ENCODE measurements around the gene SMC1B.
A peak's percentile ranks its signal among the peaks of the same experiment; 100 is the strongest.
"Not testable (repeated sequence)": the region's sequence is repeated elsewhere in the genome, so short reads cannot be mapped to it uniquely, and the experiment has no call there.

SMC1B gene

DNA sequence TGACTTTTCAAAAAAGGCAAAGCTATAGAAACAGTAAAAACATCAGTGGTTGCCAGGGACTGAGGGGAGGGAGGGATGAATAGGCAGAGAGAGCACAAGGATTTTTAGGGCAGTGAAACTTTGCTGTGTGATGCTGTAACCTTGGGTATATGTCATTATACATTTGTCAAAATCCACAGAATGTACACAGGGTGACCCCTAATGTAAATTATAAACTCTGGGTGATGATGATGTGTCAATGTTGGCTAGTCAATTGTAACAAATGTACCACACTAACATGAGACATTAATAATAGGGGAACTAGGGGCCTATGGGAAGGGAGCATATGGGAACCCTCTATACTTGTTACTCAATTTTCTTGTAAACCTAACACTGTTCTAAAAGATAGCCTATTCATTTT, 24.9 kb upstream of the SMC1B start:
- Histone ChIP-seq H3K79me2 (no peaks in the 10 kb centered on the region), H3K4me1 (peaks cover 3% of the 10 kb centered on the region), H3K36me3 (ENCODE audit: control insufficient read depth, insufficient read depth, low read length) (no peaks in the 10 kb centered on the region), H3K4me2 (ENCODE audit: low read length) (no peak overlapping the region), H3K4me3 (ENCODE audit: low read depth, low read length) (no peak overlapping the region), H3K27me3 (ENCODE audit: control insufficient read depth, insufficient read depth, low read length) (no peaks in the 10 kb centered on the region), H3K9me3 (ENCODE audit: control insufficient read depth, low read length) (no peaks in the 10 kb centered on the region), H3K9ac (no peak overlapping the region), H3K27ac (no peak overlapping the region), H2AFZ (no peak overlapping the region)
- TF ChIP-seq, protein P1, sequence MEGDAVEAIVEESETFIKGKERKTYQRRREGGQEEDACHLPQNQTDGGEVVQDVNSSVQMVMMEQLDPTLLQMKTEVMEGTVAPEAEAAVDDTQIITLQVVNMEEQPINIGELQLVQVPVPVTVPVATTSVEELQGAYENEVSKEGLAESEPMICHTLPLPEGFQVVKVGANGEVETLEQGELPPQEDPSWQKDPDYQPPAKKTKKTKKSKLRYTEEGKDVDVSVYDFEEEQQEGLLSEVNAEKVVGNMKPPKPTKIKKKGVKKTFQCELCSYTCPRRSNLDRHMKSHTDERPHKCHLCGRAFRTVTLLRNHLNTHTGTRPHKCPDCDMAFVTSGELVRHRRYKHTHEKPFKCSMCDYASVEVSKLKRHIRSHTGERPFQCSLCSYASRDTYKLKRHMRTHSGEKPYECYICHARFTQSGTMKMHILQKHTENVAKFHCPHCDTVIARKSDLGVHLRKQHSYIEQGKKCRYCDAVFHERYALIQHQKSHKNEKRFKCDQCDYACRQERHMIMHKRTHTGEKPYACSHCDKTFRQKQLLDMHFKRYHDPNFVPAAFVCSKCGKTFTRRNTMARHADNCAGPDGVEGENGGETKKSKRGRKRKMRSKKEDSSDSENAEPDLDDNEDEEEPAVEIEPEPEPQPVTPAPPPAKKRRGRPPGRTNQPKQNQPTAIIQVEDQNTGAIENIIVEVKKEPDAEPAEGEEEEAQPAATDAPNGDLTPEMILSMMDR (IDR thresholded peaks at IDR 0.05): no peak

DNA sequence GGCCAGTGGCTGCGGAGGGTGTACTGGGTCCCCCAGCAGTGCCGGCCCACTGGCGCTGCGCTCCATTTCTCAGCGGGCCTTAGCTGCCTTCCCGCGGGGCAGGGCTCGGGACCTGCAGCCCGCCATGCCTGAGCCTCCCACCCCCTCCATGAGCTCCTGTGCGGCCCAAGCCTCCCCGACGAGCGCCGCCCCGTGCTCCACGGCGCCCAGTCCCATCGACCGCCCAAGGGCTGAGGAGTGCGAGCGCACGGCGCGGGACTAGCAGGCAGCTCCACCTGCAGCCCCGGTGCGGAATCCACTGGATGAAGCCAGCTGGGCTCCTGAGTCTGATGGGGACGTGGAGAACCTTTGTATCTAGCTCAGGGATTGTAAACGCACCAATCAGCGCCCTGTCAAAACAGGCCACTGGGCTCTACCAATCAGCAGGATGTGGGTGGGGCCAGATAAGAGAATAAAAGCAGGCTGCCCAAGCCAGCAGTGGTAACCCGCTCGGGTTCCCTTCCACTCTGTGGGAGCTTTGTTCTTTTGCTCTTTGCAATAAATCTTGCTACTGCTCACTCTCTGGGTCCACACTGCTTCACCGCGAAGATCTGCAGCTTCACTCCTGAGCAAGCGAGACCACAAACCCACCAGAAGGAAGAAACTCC, 23.6 kb upstream of the SMC1B start:
- H3K27me3 ChIP-seq (ENCODE audit: control insufficient read depth, insufficient read depth, low read length); H3K79me2 ChIP-seq; H3K4me2 ChIP-seq (ENCODE audit: low read length); H2AFZ ChIP-seq; H3K36me3 ChIP-seq (ENCODE audit: control insufficient read depth, insufficient read depth, low read length); H3K4me3 ChIP-seq (ENCODE audit: low read depth, low read length); H3K9me3 ChIP-seq (ENCODE audit: control insufficient read depth, low read length); H3K9ac ChIP-seq; H3K4me1 ChIP-seq; H3K27ac ChIP-seq: not testable (repeated sequence)

DNA sequence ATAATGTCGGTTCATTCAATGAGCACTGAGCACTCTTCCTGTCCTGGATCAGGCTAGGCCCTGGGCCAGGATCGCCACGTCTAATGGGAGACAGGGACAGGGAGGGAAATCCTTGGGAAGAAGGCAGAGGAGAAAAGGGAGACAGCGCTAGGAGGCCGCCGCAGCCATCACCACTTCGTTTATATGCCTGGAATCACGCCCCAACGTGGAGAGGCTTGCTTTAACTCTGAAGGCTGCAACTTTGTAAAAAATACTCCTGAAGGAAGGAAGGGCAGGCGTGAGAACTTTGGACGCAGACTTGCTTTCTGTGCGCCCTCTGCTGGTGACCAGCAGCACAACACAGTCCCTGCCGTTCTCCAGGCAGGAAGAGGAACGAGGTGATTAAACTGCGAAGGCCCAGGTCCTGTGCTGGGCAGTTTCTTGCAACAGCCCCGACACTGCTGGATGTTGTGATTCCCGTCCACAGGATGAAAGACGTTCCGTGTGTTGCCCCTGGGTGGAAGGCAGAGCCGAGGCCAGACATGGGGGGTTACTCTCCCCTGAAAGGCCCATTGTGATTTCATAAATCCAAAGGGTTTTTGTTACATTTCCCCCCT, 22.2 kb upstream of the SMC1B start:
- Histone ChIP-seq H3K9me3 (ENCODE audit: control insufficient read depth, low read length) (no peaks in the 10 kb centered on the region), H3K4me1 (no peaks in the 10 kb centered on the region), H3K36me3 (ENCODE audit: control insufficient read depth, insufficient read depth, low read length) (no peaks in the 10 kb centered on the region), H3K27ac (peak overlapping the region; percentile 47), H3K79me2 (no peaks in the 10 kb centered on the region), H3K4me3 (ENCODE audit: low read depth, low read length) (no peak overlapping the region), H3K4me2 (ENCODE audit: low read length) (peak overlapping the region; percentile 17), H3K27me3 (ENCODE audit: control insufficient read depth, insufficient read depth, low read length) (no peaks in the 10 kb centered on the region), H2AFZ (peak overlapping the region; percentile 57), H3K9ac (no peak overlapping the region)
- TF ChIP-seq, protein P1 (IDR thresholded peaks at IDR 0.05): peak; percentile 77

DNA sequence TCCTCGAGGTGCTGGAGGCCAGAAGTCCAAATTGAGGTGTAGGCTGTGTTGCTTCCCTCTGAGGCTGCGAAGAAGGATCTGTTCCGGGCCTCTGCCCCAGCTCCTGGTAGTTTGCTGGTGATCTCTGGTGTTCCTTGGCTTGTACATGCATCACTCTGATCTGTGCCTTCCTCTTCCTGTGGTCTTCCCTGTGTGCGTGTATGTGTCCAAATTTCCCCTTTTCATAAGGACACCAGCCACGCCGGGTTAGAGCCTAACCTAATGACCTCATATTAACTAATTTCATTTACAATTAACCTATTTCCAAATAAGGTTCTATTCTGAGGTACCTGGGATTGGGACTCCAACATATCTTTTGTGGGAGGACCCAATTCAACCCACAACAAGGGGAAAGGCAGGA, 21.6 kb upstream of the SMC1B start:
- no peaks in the 10 kb centered on the region for H3K27me3 ChIP-seq (ENCODE audit: control insufficient read depth, insufficient read depth, low read length)
- H3K4me3 ChIP-seq (ENCODE audit: low read depth, low read length): no peak overlapping the region
- H3K4me1 ChIP-seq: no peaks in the 10 kb centered on the region
- H3K27ac ChIP-seq: peak overlapping the region; percentile 47
- no peaks in the 10 kb centered on the region for H3K9me3 ChIP-seq (ENCODE audit: control insufficient read depth, low read length)
- H3K36me3 ChIP-seq (ENCODE audit: control insufficient read depth, insufficient read depth, low read length): no peaks in the 10 kb centered on the region
- H3K4me2 ChIP-seq (ENCODE audit: low read length): no peak overlapping the region
- H3K79me2 ChIP-seq: no peaks in the 10 kb centered on the region
- H2AFZ ChIP-seq: peak overlapping the region; percentile 57
- no peak overlapping the region for H3K9ac ChIP-seq
- TF ChIP-seq, protein P1 (IDR thresholded peaks at IDR 0.05): no peak

DNA sequence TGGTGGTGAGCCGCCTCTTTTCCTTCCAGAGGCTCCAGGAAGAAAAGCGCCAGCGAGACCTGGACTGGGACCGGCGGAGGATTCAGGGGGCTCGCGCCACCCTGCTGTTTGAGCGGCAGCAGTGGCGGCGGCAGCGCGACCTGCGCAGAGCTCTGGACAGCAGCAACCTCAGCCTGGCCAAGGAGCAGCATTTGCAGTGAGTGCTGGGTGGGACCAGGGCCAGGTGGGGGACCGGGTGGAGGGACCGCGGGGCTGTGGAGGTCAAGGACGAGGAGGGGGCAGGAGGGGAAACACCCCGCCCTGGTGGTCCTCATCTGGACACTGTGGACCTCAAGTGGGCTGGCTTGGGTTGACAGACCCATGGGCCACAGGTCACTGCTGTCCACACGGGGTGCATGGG, 17.5 kb upstream of the SMC1B start:
- no peak overlapping the region for H3K9ac ChIP-seq
- no peaks in the 10 kb centered on the region for H3K79me2 ChIP-seq
- no peak overlapping the region for H2AFZ ChIP-seq
- no peaks in the 10 kb centered on the region for H3K36me3 ChIP-seq (ENCODE audit: control insufficient read depth, insufficient read depth, low read length)
- TF ChIP-seq, protein P1 (IDR thresholded peaks at IDR 0.05): no peak
- H3K27me3 ChIP-seq (ENCODE audit: control insufficient read depth, insufficient read depth, low read length): no peaks in the 10 kb centered on the region
- no peak overlapping the region for H3K27ac ChIP-seq
- no peaks in the 10 kb centered on the region for H3K9me3 ChIP-seq (ENCODE audit: control insufficient read depth, low read length)
- no peaks in the 10 kb centered on the region for H3K4me1 ChIP-seq
- H3K4me2 ChIP-seq (ENCODE audit: low read length): no peak overlapping the region
- H3K4me3 ChIP-seq (ENCODE audit: low read depth, low read length): no peak overlapping the region
